PFSK-1 (cell line): ENCODE results near the gene PSMA8.

Source experiments
- FOXP2 ChIP-seq: optimal IDR thresholded peaks from 2 replicates; pipeline ENCODE3; 2011; ENCODE audit warnings: borderline replicate concordance, control low read depth, inconsistent platforms; ENCODE audit not compliant: insufficient read depth; ENCODE audit errors: extremely low read length, extremely low read depth
- POLR2AphosphoS5 ChIP-seq: IDR thresholded peaks from 2 replicates; pipeline ENCODE4 v1.6.1; 2012; ENCODE audit warnings: low read depth, mild to moderate bottlenecking, control low read depth, low read length, moderate library complexity
- SIN3A ChIP-seq: IDR thresholded peaks from 2 replicates; pipeline ENCODE4 v1.6.1; 2012; ENCODE audit warnings: mild to moderate bottlenecking, low read length, moderate library complexity, borderline replicate concordance; ENCODE audit not compliant: insufficient read depth
- TAF1 ChIP-seq: IDR thresholded peaks from 2 replicates; pipeline ENCODE4 v1.6.1; 2012; ENCODE audit warnings: low read length, control low read depth, borderline replicate concordance; ENCODE audit not compliant: insufficient read depth
- TF ChIP-seq, protein P1 (sequence below), 2 experiments: IDR thresholded peaks; 2 replicates each; pipeline versions ENCODE4 v1.6.1 to v1.8.0; 2011 to 2012; ENCODE audit warnings: low read depth in 2 of 2, low read length in 2 of 2, control low read depth in 1 of 2, inconsistent platforms in 1 of 2, mild to moderate bottlenecking in 1 of 2, moderate library complexity in 1 of 2; ENCODE audit not compliant: insufficient read depth in 1 of 2

Gene PSMA8

DNA sequence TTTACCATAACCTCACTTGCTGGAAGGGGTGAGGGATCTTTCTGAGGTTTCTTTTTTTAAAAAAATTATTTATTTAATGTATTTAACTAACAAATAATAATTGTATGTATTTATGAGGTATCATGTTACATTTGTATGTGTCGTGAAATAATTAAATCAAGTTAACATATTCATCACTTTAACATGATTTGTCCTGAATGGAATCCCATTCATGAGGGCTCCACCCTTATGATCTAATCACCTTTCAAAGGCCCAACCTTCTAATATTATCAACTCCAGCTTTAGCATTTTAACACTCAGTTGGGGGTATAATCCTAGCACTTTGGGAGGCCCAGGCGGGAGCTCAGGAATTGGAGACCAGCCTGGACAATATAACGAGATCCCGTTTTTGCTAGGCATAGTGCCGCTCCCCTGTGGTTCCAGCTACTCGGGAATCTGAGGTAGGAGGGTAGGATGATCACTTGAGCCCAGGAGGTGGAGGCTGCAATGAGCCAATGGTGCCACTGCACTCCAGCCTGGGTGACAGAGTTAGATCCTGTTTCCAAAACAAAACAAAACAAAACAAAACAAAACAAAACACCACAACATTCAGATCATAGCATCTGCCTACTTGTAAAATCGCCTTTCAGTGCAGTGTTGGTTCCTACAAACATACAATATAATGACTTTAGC lies 91.5 kb downstream of the PSMA8 start:
- TF ChIP-seq, protein P1, sequence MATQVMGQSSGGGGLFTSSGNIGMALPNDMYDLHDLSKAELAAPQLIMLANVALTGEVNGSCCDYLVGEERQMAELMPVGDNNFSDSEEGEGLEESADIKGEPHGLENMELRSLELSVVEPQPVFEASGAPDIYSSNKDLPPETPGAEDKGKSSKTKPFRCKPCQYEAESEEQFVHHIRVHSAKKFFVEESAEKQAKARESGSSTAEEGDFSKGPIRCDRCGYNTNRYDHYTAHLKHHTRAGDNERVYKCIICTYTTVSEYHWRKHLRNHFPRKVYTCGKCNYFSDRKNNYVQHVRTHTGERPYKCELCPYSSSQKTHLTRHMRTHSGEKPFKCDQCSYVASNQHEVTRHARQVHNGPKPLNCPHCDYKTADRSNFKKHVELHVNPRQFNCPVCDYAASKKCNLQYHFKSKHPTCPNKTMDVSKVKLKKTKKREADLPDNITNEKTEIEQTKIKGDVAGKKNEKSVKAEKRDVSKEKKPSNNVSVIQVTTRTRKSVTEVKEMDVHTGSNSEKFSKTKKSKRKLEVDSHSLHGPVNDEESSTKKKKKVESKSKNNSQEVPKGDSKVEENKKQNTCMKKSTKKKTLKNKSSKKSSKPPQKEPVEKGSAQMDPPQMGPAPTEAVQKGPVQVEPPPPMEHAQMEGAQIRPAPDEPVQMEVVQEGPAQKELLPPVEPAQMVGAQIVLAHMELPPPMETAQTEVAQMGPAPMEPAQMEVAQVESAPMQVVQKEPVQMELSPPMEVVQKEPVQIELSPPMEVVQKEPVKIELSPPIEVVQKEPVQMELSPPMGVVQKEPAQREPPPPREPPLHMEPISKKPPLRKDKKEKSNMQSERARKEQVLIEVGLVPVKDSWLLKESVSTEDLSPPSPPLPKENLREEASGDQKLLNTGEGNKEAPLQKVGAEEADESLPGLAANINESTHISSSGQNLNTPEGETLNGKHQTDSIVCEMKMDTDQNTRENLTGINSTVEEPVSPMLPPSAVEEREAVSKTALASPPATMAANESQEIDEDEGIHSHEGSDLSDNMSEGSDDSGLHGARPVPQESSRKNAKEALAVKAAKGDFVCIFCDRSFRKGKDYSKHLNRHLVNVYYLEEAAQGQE (IDR thresholded peaks at IDR 0.05; ENCODE audit: insufficient read depth in 1 of 2, low read depth in 2 of 2, low read length in 2 of 2) = no peak
- TF ChIP-seq TAF1 (no peak), SIN3A (no peak), POLR2AphosphoS5 (no peak), FOXP2 (no peak)

DNA sequence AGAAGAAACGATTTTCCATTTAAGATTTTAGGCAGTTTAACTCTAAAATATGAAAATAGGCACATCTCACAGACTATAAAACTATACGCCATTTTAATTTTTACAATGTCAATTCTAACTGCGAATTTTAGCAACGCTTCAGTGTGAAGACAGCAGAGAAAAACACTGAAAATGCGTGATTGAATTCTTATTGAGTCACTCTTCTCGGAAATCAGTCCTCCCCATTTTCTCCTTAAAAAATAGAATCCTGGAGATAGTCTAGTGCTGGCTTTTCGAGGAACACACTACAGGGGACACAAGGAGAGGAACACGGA lies 92.2 kb downstream of the PSMA8 start:
- TF ChIP-seq, protein P1 (IDR thresholded peaks at IDR 0.05; ENCODE audit: insufficient read depth in 1 of 2, low read depth in 2 of 2, low read length in 2 of 2) = no peak
- TF ChIP-seq FOXP2 (no peak), SIN3A (no peak), POLR2AphosphoS5 (no peak), TAF1 (no peak)

DNA sequence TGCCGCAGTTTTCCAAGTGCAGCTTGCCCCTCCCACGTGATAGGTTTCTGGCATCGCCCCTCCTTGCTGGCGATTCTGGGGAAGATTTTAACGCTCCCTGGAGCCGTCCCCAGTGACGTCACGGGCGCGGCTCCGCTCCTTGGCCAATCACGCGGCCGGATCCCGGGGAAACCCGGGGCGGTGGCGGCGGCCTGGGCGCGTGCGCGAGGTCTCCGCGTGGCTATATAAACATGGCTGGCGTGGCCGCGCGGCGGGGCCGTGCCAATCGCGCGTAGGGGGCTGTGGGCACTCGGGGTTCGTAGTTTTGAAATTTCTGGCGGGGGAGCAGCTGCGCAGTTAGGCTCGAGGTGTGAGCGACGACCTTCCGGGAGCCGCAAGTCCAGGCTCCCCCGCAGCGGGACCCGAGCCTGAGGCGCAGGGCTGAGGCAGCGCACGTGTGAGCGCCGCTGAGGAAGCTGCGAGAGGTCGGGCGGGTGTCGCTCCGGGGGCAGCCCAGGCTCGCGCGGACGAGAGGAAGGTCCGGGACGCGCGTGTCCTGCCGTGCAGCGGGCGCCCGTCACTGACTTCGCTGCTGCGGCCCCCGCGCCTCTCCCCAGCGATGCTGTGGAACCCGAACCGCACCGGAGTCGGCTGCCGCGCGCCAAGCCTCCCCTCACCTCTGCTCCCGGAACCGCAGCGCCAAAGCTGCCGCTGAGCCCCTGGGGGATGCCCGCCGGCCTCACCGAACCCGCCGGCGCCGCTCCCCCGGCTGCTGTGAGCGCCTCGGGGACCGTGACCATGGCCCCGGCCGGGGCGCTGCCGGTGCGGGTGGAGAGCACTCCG lies 92.8 kb downstream of the PSMA8 start, which contains the start of gene TAF4B:
TAF4B (plus strand) TSS at position 217 of the 822 bp plus-strand sequence; CDS start at position 706, 489 bp downstream.
- TF ChIP-seq FOXP2 (peak; percentile 30), POLR2AphosphoS5 (peak; percentile 61; the same call in 1 of the 2 replicates), SIN3A (peak; percentile 89; the same call in 1 of the 2 replicates), TAF1 (0 out of 2 replicates have a peak, but pooled peaks have one; percentile 37)
- TF ChIP-seq, protein P1 (IDR thresholded peaks at IDR 0.05; ENCODE audit: insufficient read depth in 1 of 2, low read depth in 2 of 2, low read length in 2 of 2) = no peak

DNA sequence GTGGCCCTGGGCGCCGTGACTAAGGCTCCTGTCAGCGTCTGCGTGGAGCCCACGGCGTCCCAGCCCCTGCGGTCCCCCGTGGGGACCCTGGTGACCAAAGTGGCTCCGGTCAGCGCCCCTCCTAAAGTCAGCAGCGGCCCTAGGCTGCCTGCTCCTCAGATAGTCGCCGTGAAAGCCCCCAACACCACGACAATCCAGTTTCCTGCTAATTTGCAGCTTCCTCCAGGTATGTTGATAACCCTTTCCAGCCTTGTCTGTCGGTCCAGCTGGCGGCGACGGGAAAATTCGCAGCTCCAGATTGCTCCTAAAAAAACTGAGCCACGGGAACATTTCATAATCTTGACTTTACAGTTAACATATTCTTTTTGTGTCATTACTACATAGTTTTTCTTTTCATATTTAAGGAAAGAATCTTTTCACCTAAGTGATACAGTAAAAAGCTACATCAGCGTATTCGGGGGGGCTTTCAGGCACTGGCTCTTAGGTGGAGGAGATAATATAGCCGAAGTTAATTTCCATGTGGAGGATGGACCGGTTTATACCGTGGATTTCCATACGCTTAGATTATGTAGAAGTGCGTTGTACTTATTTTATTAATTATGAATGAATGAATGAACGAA lies 93.5 kb downstream of the PSMA8 start:
- TF ChIP-seq SIN3A (peak; percentile 39; the same call in 1 of the 2 replicates), POLR2AphosphoS5 (no peak)

DNA sequence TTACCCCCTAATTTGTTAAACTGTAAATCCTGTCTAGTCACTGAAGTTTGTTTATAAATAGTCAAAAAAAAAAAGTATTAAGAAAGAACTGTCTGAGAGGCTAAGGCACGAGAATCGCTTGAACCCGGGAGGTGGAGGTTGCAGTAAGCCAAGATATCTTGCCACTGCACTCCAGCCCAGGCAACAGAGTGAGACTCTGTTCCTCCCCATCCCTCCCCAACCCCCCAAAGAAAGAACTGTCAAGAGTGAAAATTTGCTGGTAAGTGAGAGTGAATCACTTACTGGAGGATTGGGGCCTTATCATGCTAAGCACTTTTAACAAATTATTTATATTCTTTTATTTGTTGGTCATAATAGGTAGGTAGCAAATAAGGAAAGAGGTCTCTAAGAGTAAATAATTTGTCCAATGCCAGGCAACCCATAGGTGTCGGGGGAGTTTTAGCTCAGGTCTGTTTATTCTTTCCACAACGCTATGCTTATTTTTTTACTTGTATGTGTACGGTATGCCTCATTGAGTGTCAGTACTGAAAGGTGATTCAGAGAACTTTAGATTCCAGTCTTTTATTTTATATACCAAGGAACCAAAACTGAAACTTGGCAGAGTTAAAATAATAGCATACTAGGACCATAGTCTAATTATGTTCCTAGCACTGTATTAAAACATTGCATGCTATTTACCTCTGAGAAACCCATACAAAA lies 95.0 kb downstream of the PSMA8 start:
- TF ChIP-seq, protein P1 (IDR thresholded peaks at IDR 0.05; ENCODE audit: insufficient read depth in 1 of 2, low read depth in 2 of 2, low read length in 2 of 2) = no peak
- TF ChIP-seq POLR2AphosphoS5 (no peak), TAF1 (no peak)
